Caco-2 (cell line): ENCODE data around the gene NUP160. TPM values are rescaled to one million over a fixed set of nuclear protein-coding genes. Genes with fewer than 3 reads are reported as not detected.
"Not testable (repeated sequence)": the region's sequence is repeated elsewhere in the genome, so short reads cannot be mapped to it uniquely, and the experiment has no call there.

Experiments
- BruUV-seq: library from RNA; stranded (reverse); fragments of 400-500 nt; replicated peaks from 2 replicates; lab custom pipeline; 2021; lab: Mats Ljungman, UMichigan
- CTCF ChIA-PET: fragments of 300-600 bp; sonication (Branson Sonifier 250); formaldehyde crosslinking; loops from one replicate; lab custom pipeline; 2022; ENCODE audit warnings: antibody characterized with exemption; lab: Charles Lee
- POLR2A ChIA-PET: fragments of 300-600 bp; sonication (Branson Sonifier 250); formaldehyde crosslinking; loops from one replicate; lab custom pipeline; 2022; ENCODE audit warnings: antibody characterized with exemption; lab: Charles Lee
- DNase-seq, 2 experiments: peaks; one replicate each; pipeline versions ENCODE4 v3.0.0 to v3.0.0-alpha.2; 2020 to 2022
- H3K27me3 ChIP-seq: replicated peaks from 2 replicates; pipeline ENCODE4 v1.6.0; 2011; ENCODE audit warnings: low read length; ENCODE audit not compliant: control insufficient read depth, insufficient read depth
- H3K36me3 ChIP-seq: 2 replicates; pipeline ENCODE4 v1.5.1; 2011; ENCODE audit warnings: low read length; ENCODE audit not compliant: control insufficient read depth, insufficient read depth
- H3K4me1 ChIP-seq: fragments of 250-450 bp; sonication (Bioruptor Pico); 2 replicates; pipeline ENCODE4 v1.5.1; 2020; ENCODE audit warnings: mild to moderate bottlenecking
- H3K4me3 ChIP-seq: 2 replicates; pipeline ENCODE4 v1.5.1; 2011; ENCODE audit warnings: low read depth, mild to moderate bottlenecking, control low read depth, low read length
- H3K9me3 ChIP-seq: fragments of 250-450 bp; sonication (Bioruptor Pico); 2 replicates; pipeline ENCODE4 v1.5.1; 2020; ENCODE audit warnings: mild to moderate bottlenecking, moderate library complexity
- H3K27ac Mint-ChIP-seq: one replicate; pipeline ENCODE4 v1.8.0; 2022; ENCODE audit warnings: mixed read lengths; ENCODE audit not compliant: unreplicated experiment
- H3K27me3 Mint-ChIP-seq: one replicate; pipeline ENCODE4 v1.8.0; 2022; ENCODE audit warnings: mixed read lengths; ENCODE audit not compliant: insufficient read depth, unreplicated experiment
- H3K36me3 Mint-ChIP-seq: one replicate; pipeline ENCODE4 v1.8.0; 2022; ENCODE audit warnings: mild to moderate bottlenecking, mixed read lengths; ENCODE audit not compliant: insufficient read depth, unreplicated experiment
- H3K4me1 Mint-ChIP-seq: one replicate; pipeline ENCODE4 v1.8.0; 2022; ENCODE audit warnings: low read depth, mixed read lengths; ENCODE audit not compliant: unreplicated experiment
- H3K4me3 Mint-ChIP-seq: one replicate; pipeline ENCODE4 v1.8.0; 2022; ENCODE audit warnings: mild to moderate bottlenecking, moderate library complexity, mixed read lengths; ENCODE audit not compliant: unreplicated experiment
- H3K9me3 Mint-ChIP-seq: one replicate; pipeline ENCODE4 v1.8.0; 2022; ENCODE audit warnings: mixed read lengths; ENCODE audit not compliant: unreplicated experiment
- intact Hi-C: fragments of 100-400 bp; cut with micrococcal nuclease; formaldehyde crosslinking; loops from one replicate; pipeline ENCODE4 v1.10.0; 2022; ENCODE audit not compliant: unreplicated experiment
- total RNA-seq: library from RNA; stranded (reverse); gene quantifications from 2 replicates; pipeline ENCODE4 v1.2.3, GENCODE V29; 2022
- TF ChIP-seq, protein P1 (sequence below), 2 experiments: fragments of 200-600 bp in 1 of 2; IDR thresholded peaks; 1 replicate in 1 of 2; 2 replicates in 1 of 2; pipeline versions ENCODE4 v1.5.1 to v1.8.0; 2011 to 2022; ENCODE audit warnings: antibody characterized with exemption in 1 of 2, control low read depth in 1 of 2, inconsistent platforms in 1 of 2, low read depth in 1 of 2, low read length in 1 of 2, mild to moderate bottlenecking in 1 of 2, moderate library complexity in 1 of 2; ENCODE audit not compliant: insufficient read depth in 1 of 2, severe bottlenecking in 1 of 2, unreplicated experiment in 1 of 2

Gene NUP160
- total RNA-seq, 1 experiment from 2014 or later, result 72.9 TPM

DNA sequence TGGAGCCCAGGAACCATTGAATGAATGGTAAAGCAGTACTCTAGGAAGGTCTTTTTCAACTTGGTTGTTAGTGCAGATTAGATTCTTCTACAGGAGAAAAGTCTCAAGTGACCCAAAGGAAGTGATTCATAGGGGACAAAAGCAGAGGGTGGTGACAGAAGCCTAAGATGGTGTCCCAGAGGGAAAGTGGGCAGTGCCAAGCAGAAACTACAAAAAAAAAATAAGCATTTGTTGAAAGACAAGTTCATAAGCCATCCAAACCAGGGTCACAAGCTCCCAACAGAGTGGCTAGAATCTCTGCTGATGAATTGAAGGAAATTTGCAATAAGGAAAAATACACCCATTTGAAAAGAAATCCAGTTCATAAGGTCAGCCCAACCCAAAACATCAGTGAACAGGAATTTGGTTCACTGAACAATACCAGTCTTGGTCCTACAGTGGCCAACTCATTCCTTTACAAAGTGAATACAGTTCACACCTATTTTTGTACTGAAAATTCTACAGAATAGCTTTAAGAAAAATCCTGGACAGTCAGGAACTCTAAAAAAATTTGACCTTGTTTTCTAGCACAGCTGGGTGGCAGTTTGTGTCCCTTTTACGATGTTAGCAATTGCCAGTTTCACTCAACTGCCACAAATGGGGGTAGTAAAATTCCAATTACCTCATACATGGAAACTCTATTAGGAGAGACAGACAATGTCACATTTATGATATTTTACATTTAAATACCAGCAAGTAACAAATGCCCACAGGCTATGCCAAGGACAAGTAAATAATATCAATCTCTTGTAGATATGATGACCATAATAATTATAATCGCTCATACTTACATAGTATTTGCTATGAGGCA, 21.6 kb upstream of the NUP160 start:
- TF ChIP-seq, protein P1, sequence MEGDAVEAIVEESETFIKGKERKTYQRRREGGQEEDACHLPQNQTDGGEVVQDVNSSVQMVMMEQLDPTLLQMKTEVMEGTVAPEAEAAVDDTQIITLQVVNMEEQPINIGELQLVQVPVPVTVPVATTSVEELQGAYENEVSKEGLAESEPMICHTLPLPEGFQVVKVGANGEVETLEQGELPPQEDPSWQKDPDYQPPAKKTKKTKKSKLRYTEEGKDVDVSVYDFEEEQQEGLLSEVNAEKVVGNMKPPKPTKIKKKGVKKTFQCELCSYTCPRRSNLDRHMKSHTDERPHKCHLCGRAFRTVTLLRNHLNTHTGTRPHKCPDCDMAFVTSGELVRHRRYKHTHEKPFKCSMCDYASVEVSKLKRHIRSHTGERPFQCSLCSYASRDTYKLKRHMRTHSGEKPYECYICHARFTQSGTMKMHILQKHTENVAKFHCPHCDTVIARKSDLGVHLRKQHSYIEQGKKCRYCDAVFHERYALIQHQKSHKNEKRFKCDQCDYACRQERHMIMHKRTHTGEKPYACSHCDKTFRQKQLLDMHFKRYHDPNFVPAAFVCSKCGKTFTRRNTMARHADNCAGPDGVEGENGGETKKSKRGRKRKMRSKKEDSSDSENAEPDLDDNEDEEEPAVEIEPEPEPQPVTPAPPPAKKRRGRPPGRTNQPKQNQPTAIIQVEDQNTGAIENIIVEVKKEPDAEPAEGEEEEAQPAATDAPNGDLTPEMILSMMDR (IDR thresholded peaks at IDR 0.05; ENCODE audit: insufficient read depth in 1 of 2, low read depth in 1 of 2, low read length in 1 of 2, severe bottlenecking in 1 of 2, unreplicated experiment in 1 of 2), result no peak
- Histone ChIP-seq H3K4me3 (no peak overlapping the region), H3K9me3 (peaks cover 5% of the 10 kb centered on the region), H3K4me1 (peaks cover 4% of the 10 kb centered on the region; the same call in 1 of the 2 replicates), H3K36me3 (no peaks in the 10 kb centered on the region), H3K27me3 (no peaks in the 10 kb centered on the region; the same call in 1 of the 2 replicates)
- peaks cover 10% of the 10 kb centered on the region for H3K9me3 Mint-ChIP-seq
- H3K36me3 Mint-ChIP-seq, result no peaks in the 10 kb centered on the region
- no peak overlapping the region for H3K4me3 Mint-ChIP-seq
- BruUV-seq, result no TSS peak
- H3K27me3 Mint-ChIP-seq, result peaks cover 2% of the 10 kb centered on the region
- DNase-seq, result no peak
- intact Hi-C loops, result no loop called here
- ChIA-PET CTCF (no interaction called here), POLR2A (no interaction called here)
- H3K27ac Mint-ChIP-seq, result no peak overlapping the region
- peaks cover 6% of the 10 kb centered on the region for H3K4me1 Mint-ChIP-seq

DNA sequence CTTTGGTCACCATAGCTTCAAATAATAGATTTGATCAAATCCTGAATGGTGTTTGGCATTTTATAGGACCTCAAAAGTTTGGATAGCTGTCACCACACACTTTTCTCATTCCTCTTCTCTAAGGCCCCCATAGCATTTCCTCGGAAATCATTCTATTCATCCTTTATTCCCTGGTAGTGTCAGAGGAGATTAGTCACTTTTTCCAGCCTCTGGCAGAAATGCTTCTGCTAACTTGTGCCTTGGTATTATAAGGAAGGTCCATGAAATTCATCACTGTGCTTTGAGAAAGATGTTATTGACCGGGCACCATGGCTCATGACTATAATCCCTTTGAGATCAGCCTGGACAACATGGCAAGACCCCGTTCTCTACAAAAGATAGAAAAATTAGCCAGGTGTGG, 19.7 kb upstream of the NUP160 start:
- intact Hi-C loops, result no loop called here
- H3K4me3 Mint-ChIP-seq, result no peak overlapping the region
- Histone ChIP-seq H3K9me3 (no peaks in the 10 kb centered on the region), H3K36me3 (no peaks in the 10 kb centered on the region), H3K4me3 (no peak overlapping the region), H3K27me3 (no peaks in the 10 kb centered on the region; the same call in 1 of the 2 replicates), H3K4me1 (peaks cover 4% of the 10 kb centered on the region; the same call in 1 of the 2 replicates)
- BruUV-seq, result no TSS peak
- H3K36me3 Mint-ChIP-seq, result no peaks in the 10 kb centered on the region
- POLR2A ChIA-PET, result no interaction called here
- peaks cover 2% of the 10 kb centered on the region for H3K27me3 Mint-ChIP-seq
- CTCF ChIA-PET, result no interaction called here
- TF ChIP-seq, protein P1 (IDR thresholded peaks at IDR 0.05; ENCODE audit: insufficient read depth in 1 of 2, low read depth in 1 of 2, low read length in 1 of 2, severe bottlenecking in 1 of 2, unreplicated experiment in 1 of 2), result no peak
- no peak overlapping the region for H3K27ac Mint-ChIP-seq
- no peaks in the 10 kb centered on the region for H3K9me3 Mint-ChIP-seq
- DNase-seq, result no peak
- peaks cover 6% of the 10 kb centered on the region for H3K4me1 Mint-ChIP-seq

DNA sequence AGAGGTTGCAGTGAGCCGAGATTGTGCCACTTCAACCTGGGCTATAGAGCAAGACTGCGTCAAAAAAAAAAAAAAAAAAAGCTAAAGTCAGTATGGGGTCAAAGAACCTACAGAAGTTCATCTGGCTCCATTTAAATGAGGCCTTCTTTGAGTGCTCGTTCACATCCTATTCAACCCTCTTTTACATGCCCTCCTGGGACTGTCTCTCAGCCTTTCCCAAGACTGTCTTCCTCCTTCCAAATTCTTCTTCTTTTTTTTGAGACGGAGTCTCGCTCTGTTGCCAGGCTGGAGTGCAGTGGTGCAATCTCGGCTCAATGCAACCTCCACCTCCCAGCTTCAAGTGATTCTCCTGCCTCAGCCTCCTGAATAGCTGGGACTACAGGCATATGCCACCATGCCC, 18.7 kb upstream of the NUP160 start:
- H3K9me3 Mint-ChIP-seq, H3K4me1 ChIP-seq, POLR2A ChIA-PET, H3K36me3 ChIP-seq, H3K27me3 Mint-ChIP-seq, DNase-seq, CTCF ChIA-PET, H3K27ac Mint-ChIP-seq, H3K4me3 Mint-ChIP-seq, H3K4me3 ChIP-seq, H3K9me3 ChIP-seq, H3K36me3 Mint-ChIP-seq, H3K27me3 ChIP-seq, BruUV-seq, H3K4me1 Mint-ChIP-seq, intact Hi-C loops: not testable (repeated sequence)
